ENCODE measurements around the gene RXRA. TPM values are rescaled to one million over a fixed set of nuclear protein-coding genes. Genes with fewer than 3 reads are reported as not detected.

RXRA gene
- total and polyA plus RNA-seq, 2 experiments from 2014 or later = 32.9 to 46.1 TPM

DNA sequence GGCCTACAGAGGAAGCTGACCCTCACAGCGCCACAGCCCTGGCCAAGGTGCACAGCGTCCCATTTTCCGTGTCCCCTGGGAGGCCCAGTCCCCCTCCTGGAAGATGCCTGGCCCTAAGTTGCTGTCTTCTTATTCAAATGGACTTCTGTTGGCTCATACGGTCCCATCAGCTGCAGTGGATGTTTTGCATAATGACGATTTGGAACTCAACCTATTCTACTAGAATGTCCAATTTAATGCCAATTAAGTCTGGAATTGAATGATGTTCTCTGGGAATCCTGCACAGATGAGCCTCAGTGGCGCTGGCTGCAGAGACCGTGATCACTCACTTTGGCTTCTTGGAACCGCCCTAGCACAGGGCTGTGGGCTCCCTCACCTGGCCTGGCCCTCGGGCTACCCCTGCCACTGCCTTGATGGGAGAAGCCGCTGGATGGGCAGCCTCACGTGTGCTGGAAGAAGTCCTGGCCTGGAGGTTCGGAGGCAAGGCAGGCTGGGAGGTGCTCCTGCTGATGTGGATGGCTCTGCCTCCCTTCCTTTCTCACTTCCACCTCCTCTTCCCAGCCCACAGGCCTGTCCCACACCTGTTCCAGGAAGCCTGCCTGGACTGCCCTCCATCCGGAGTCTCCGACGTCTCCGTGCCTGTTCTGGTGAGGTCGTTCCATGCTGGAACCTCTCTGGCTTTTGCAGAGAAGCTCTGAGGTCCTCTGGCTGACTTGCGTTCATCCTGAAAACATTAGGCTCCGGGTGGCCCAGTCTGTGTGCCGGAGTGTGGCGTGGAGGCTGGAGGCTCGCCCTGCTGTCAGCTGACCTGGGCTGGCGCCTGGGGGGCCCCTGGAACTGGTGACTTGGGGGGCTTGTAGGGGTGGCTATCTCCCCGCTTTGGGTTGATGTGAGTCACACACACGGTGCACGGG lies 147.1 kb downstream of the RXRA start:
- no peaks in the 10 kb centered on the region for H3K36me3 ChIP-seq
- no peak for DNase-seq (ENCODE audit: low read depth in 1 of 2, low spot score in 1 of 2)
- TF ChIP-seq, protein P1, sequence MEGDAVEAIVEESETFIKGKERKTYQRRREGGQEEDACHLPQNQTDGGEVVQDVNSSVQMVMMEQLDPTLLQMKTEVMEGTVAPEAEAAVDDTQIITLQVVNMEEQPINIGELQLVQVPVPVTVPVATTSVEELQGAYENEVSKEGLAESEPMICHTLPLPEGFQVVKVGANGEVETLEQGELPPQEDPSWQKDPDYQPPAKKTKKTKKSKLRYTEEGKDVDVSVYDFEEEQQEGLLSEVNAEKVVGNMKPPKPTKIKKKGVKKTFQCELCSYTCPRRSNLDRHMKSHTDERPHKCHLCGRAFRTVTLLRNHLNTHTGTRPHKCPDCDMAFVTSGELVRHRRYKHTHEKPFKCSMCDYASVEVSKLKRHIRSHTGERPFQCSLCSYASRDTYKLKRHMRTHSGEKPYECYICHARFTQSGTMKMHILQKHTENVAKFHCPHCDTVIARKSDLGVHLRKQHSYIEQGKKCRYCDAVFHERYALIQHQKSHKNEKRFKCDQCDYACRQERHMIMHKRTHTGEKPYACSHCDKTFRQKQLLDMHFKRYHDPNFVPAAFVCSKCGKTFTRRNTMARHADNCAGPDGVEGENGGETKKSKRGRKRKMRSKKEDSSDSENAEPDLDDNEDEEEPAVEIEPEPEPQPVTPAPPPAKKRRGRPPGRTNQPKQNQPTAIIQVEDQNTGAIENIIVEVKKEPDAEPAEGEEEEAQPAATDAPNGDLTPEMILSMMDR (IDR thresholded peaks at IDR 0.05; ENCODE audit: low read depth, low read length) = no peak
- no peaks in the 10 kb centered on the region for H3K9me3 ChIP-seq (ENCODE audit: low read depth)
- H3K27ac ChIP-seq = no peak overlapping the region
- H3K4me1 ChIP-seq (ENCODE audit: low read depth) = no peaks in the 10 kb centered on the region
- H3K4me3 ChIP-seq = no peak overlapping the region
- H3K27me3 ChIP-seq = no peaks in the 10 kb centered on the region

DNA sequence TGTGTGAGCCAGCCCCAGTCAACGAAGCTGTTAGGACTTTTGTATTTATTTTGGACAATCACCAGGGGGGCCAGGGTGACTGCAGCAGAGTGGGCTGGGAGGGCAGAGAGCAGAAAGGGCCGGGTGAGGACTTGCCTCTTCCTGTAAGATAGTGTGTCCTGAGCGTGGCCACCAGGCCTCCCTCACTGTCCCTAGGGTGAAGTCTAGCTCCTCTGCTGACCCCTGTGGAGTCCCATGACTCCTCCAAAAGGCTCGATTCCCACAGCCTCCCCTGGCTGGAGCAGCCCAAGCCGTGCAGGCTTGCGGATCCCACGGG lies 147.8 kb downstream of the RXRA start:
- no peaks in the 10 kb centered on the region for H3K27me3 ChIP-seq
- TF ChIP-seq, protein P1 (IDR thresholded peaks at IDR 0.05; ENCODE audit: low read depth, low read length) = no peak
- no peaks in the 10 kb centered on the region for H3K4me1 ChIP-seq (ENCODE audit: low read depth)
- no peaks in the 10 kb centered on the region for H3K36me3 ChIP-seq
- no peak overlapping the region for H3K27ac ChIP-seq
- DNase-seq (ENCODE audit: low read depth in 1 of 2, low spot score in 1 of 2) = peak in 1 of 2 donors; percentile 70
- H3K4me3 ChIP-seq = no peak overlapping the region
- no peaks in the 10 kb centered on the region for H3K9me3 ChIP-seq (ENCODE audit: low read depth)

DNA sequence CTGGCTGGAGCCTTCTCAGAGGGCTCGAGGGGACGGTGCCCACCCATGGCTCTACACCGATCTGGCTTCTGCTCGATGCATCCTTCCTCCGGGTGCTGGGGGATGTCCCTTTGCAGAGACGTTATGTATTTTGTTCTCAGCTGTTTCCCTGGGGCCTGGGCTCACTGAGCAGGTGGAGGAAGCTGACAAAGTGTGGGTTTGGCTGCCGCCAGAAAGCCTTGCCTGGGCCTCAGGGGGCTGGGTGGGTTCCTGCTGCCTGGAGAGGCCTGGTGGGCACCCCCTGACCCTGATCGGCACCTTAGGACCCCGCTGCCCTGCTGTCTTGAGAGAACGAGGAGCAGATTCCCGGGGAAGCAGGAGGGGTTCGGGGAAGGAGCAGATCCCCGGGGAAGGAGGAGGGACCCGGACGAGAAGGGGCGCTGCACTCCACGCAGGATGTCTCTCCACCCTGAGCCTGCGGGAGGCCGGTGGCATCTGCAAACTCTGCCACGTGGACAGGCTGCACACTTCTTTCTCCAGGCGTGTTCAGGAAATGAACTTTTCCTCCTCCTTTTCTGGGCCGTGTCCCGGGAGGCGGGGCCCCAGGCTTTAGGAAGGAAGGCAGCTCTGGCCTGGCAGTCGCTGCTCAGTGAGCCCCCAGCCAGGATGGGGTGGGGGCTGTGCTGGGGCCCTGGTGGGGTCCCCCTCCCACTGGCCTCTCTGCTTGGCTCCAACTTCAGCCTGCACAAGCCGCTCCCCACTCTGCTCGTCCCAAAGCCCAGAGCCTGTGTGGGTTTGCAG lies 148.9 kb downstream of the RXRA start:
- H3K27me3 ChIP-seq = no peaks in the 10 kb centered on the region
- H3K9me3 ChIP-seq (ENCODE audit: low read depth) = no peaks in the 10 kb centered on the region
- H3K36me3 ChIP-seq = no peaks in the 10 kb centered on the region
- TF ChIP-seq, protein P1 (IDR thresholded peaks at IDR 0.05; ENCODE audit: low read depth, low read length) = peak; percentile 21
- H3K4me3 ChIP-seq = no peak overlapping the region
- H3K27ac ChIP-seq = no peak overlapping the region
- DNase-seq (ENCODE audit: low read depth in 1 of 2, low spot score in 1 of 2) = peak in 1 of 2 donors; percentile 93
- no peaks in the 10 kb centered on the region for H3K4me1 ChIP-seq (ENCODE audit: low read depth)

DNA sequence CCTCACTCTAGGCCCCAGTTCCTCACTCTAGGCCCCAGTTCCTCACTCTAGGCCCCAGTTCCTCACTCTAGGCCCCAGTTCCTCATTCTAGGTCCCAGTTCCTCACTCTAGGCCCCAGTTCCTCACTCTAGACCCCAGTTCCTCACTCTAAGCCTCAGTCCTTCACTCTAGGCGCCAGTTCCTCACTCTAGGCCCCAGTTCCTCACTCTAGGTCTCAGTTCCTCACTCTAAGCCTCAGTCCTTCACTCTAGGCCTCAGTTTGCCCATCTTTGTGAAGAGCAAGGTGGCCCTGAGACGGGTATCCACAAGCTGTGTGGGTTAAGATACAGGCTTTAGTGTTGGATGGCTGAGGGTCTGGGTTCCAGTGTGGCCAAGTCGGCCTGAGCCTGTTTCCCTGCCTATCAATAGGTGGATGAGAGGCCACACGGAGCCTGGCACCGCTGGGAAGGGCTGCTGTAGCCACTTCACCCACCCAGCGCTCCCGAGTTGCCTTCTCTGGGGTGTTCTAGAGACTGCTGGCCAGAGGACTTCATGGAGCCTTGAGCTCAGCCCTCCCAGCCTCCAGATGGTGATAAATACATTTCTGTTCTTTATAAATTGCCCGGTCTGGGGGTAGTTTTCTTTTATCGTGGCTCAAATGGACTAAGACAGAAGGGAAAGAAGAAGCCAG lies 150.2 kb downstream of the RXRA start:
- Histone ChIP-seq H3K4me3 (no peak overlapping the region), H3K27ac (no peak overlapping the region), H3K36me3 (no peaks in the 10 kb centered on the region), H3K4me1 (ENCODE audit: low read depth) (no peaks in the 10 kb centered on the region), H3K27me3 (no peaks in the 10 kb centered on the region), H3K9me3 (ENCODE audit: low read depth) (no peaks in the 10 kb centered on the region)
- TF ChIP-seq, protein P1 (IDR thresholded peaks at IDR 0.05; ENCODE audit: low read depth, low read length) = no peak
- no peak for DNase-seq (ENCODE audit: low read depth in 1 of 2, low spot score in 1 of 2)

DNA sequence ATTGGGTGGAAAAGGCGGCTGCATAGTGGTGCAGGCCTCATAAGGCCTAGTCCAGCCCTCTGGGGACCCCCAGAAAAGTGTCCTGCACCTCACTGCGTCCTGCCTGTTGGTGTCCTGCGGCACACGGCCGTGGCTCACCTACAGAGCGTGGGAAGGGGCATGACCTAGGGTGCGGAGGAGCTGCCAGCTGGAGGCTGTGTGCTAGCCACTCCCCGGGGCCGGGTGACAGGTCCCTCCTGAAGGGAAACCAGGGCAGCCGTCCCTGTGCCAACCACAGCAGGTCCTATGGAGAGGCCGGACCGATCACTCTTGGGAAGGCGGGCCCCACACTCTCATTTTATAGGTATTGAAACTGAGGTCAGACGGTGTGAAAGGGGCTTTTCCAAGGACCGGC lies 150.7 kb downstream of the RXRA start:
- H3K4me1 ChIP-seq (ENCODE audit: low read depth) = no peaks in the 10 kb centered on the region
- TF ChIP-seq, protein P1 (IDR thresholded peaks at IDR 0.05; ENCODE audit: low read depth, low read length) = no peak
- H3K4me3 ChIP-seq = no peak overlapping the region
- no peaks in the 10 kb centered on the region for H3K27me3 ChIP-seq
- DNase-seq (ENCODE audit: low read depth in 1 of 2, low spot score in 1 of 2) = no peak
- H3K36me3 ChIP-seq = no peaks in the 10 kb centered on the region
- H3K27ac ChIP-seq = no peak overlapping the region
- no peaks in the 10 kb centered on the region for H3K9me3 ChIP-seq (ENCODE audit: low read depth)

Measured in cardiac muscle cell (in vitro differentiated cells and primary cell).